SK-N-SH (cell line): ENCODE results near the gene TXLNA. TPM values are rescaled to one million over a fixed set of nuclear protein-coding genes. Genes with fewer than 3 reads are reported as not detected.

Source experiments
- CTCF ChIA-PET: fragments of 300-600, 350-600 bp; formaldehyde crosslinking; extraction: SDS; loops from one replicate; lab custom pipeline; 2021; lab: Yijun Ruan, JAX
- POLR2A ChIA-PET: fragments of 350-600 bp; sonication (Branson Sonifier 250); formaldehyde crosslinking; extraction: SDS; loops from one replicate; lab custom pipeline; 2020; ENCODE audit warnings: antibody characterized with exemption, inconsistent platforms; lab: Yijun Ruan, JAX
- DNase-seq: peaks from one replicate; pipeline ENCODE4 v3.0.0; 2012
- H2AFZ ChIP-seq: fragments of 200-600 bp; sonication (generic); 2 replicates; pipeline ENCODE4 v1.8.1; 2016; ENCODE audit warnings: antibody characterized with exemption, mild to moderate bottlenecking, low read depth
- H3F3A ChIP-seq: fragments of 200-600 bp; sonication (generic); replicated peaks from 2 replicates; pipeline ENCODE3; 2016; ENCODE audit warnings: antibody characterized with exemption, mild to moderate bottlenecking; ENCODE audit not compliant: insufficient read depth
- H3K27ac ChIP-seq, 2 experiments: fragments of 200-500 bp in 1 of 2; fragments of 200-600 bp in 1 of 2; sonication (Bioruptor generic) in 1 of 2; sonication (generic), shearing (Covaris generic) in 1 of 2; 2 replicates each; pipeline versions ENCODE4 v1.5.1 to v1.6.1; 2014 to 2016; ENCODE audit warnings: low read depth in 2 of 2, inconsistent platforms in 1 of 2, low read length in 1 of 2, mild to moderate bottlenecking in 1 of 2, mixed read lengths in 1 of 2
- H3K27me3 ChIP-seq: fragments of 200-600 bp; sonication (generic), shearing (Covaris generic); 2 replicates; pipeline ENCODE4 v1.6.1; 2016; ENCODE audit warnings: mixed run types; ENCODE audit not compliant: insufficient read depth
- H3K36me3 ChIP-seq, 2 experiments: fragments of 200-500 bp in 1 of 2; fragments of 200-600 bp in 1 of 2; sonication (Bioruptor generic) in 1 of 2; sonication (generic) in 1 of 2; replicated peaks in 1 of 2; 2 replicates each; pipeline versions ENCODE3 to v1.5.1; 2014 to 2016; ENCODE audit warnings: low read length in 1 of 2, mild to moderate bottlenecking in 1 of 2; ENCODE audit not compliant: insufficient read depth in 2 of 2, control insufficient read depth in 1 of 2
- H3K4me1 ChIP-seq, 2 experiments: fragments of 200-500 bp in 1 of 2; fragments of 200-600 bp in 1 of 2; sonication (Bioruptor generic) in 1 of 2; sonication (generic), shearing (Covaris generic) in 1 of 2; 2 replicates each; pipeline versions ENCODE4 v1.5.1 to v1.6.1; 2014 to 2016; ENCODE audit warnings: low read depth in 1 of 2, low read length in 1 of 2, mixed run types in 1 of 2; ENCODE audit not compliant: insufficient read depth in 2 of 2, control insufficient read depth in 1 of 2
- H3K4me2 ChIP-seq: fragments of 200-600 bp; sonication (generic), shearing (Covaris generic); 2 replicates; pipeline ENCODE4 v1.6.1; 2017; ENCODE audit warnings: mixed run types
- H3K4me3 ChIP-seq, 2 experiments: fragments of 200-500 bp in 1 of 2; fragments of 200-600 bp in 1 of 2; sonication (Bioruptor generic) in 1 of 2; sonication (generic), shearing (Covaris generic) in 1 of 2; 2 replicates each; pipeline versions ENCODE4 v1.5.1 to v1.8.1; 2014 to 2016; ENCODE audit warnings: low read depth in 2 of 2, inconsistent platforms in 1 of 2, low read length in 1 of 2, mild to moderate bottlenecking in 1 of 2, mixed read lengths in 1 of 2, moderate library complexity in 1 of 2
- H3K79me2 ChIP-seq: fragments of 200-600 bp; sonication (generic); 2 replicates; pipeline ENCODE4 v1.8.1; 2017; ENCODE audit warnings: mild to moderate bottlenecking; ENCODE audit not compliant: insufficient read depth
- H3K9ac ChIP-seq: fragments of 200-600 bp; sonication (generic); 2 replicates; pipeline ENCODE4 v1.6.1; 2017; ENCODE audit warnings: mixed run types
- H3K9me2 ChIP-seq: fragments of 200-600 bp; sonication (generic); 2 replicates; pipeline ENCODE4 v1.6.1; 2017; ENCODE audit warnings: mixed run types
- H3K9me3 ChIP-seq: fragments of 200-600 bp; sonication (generic); 2 replicates; pipeline ENCODE4 v1.6.1; 2017; ENCODE audit warnings: mixed run types, mild to moderate bottlenecking, moderate library complexity
- H4K20me1 ChIP-seq: fragments of 200-600 bp; sonication (generic); 2 replicates; pipeline ENCODE4 v1.6.1; 2017; ENCODE audit warnings: mild to moderate bottlenecking, mixed run types; ENCODE audit not compliant: insufficient read depth
- EZH2phosphoT487 ChIP-seq: fragments of 200-600 bp; sonication (generic); IDR thresholded peaks from 2 replicates; pipeline ENCODE4 v1.6.1; 2017; ENCODE audit warnings: low read depth, mixed run types, mild to moderate bottlenecking, antibody characterized with exemption, moderate library complexity, borderline replicate concordance
- FOSL2 ChIP-seq: IDR thresholded peaks from 2 replicates; pipeline ENCODE4 v1.4.0; 2012; ENCODE audit warnings: low read depth, mild to moderate bottlenecking, moderate library complexity, borderline replicate concordance
- JUND ChIP-seq: IDR thresholded peaks from 2 replicates; pipeline ENCODE4 v1.4.0; 2012
- RAD21 ChIP-seq: IDR thresholded peaks from 2 replicates; pipeline ENCODE4 v1.6.1; 2012; ENCODE audit warnings: mild to moderate bottlenecking, low read length
- SIN3A ChIP-seq: IDR thresholded peaks from 2 replicates; pipeline ENCODE4 v1.6.1; 2012; ENCODE audit warnings: low read depth, mild to moderate bottlenecking, low read length, moderate library complexity, borderline replicate concordance
- WGBS: methylation state at CpG from one replicate; pipeline ENCODE4 v1.1.6; 2017; ENCODE audit warnings: low lambda C conversion rate; 5-methylcytosine and 5-hydroxymethylcytosine counted together
- polyA plus RNA-seq, 3 experiments: library from polyadenylated mRNA; depleted of rRNA; stranded (reverse); fragments of >200 nt; gene quantifications; 2 replicates each; pipeline ENCODE4 v1.2.3, GENCODE V29; 2012
- TF ChIP-seq, protein P1 (sequence below): IDR thresholded peaks from 2 replicates; pipeline ENCODE4 v1.4.0; 2012; ENCODE audit warnings: low read depth, borderline replicate concordance
- TF ChIP-seq, protein P2 (sequence below): IDR thresholded peaks from 2 replicates; pipeline ENCODE4 v1.6.1; 2012; ENCODE audit warnings: mild to moderate bottlenecking, low read depth, low read length, moderate library complexity

TXLNA gene
- polyA plus RNA-seq, 1 of the 3 experiments (the other 2 are of a cell fraction): 26.4 TPM

DNA sequence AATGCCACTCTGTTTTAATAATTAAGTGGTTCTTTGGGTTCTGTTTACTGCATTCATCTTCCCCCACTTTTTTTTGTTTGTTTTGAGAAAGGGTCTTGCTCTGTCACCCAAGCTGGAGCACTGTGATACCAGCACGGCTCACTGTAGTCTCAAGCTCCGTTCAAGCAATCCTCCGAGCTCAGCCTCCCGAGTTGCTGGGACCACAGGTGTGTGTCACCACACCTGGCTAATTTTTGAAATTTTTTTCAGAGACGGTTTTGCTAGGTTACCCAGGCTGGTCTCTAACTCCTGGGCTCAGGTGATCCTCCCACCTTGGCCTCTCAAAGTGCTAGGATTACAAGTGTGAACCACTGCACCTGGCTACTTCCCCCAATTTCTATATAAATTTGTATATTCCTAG, 42.4 kb upstream of the TXLNA start:
- peaks cover 43% of the 10 kb centered on the region for H4K20me1 ChIP-seq
- H3K4me2 ChIP-seq: no peak overlapping the region
- no peaks in the 10 kb centered on the region for H3K27me3 ChIP-seq
- peaks cover 13% of the 10 kb centered on the region for H3F3A ChIP-seq
- peaks cover 0 to 9% of the 10 kb centered on the region in 2 experiments for H3K36me3 ChIP-seq
- 98% methylated on average over 5 of the region's 5 CpGs for WGBS
- peaks cover 0 to 11% of the 10 kb centered on the region in 2 experiments; a peak in 1 of 4 replicates for H3K4me1 ChIP-seq
- no peaks in the 10 kb centered on the region for H3K9me3 ChIP-seq
- no peak overlapping the region for H3K4me3 ChIP-seq
- peaks cover 95% of the 10 kb centered on the region for H3K79me2 ChIP-seq
- ChIA-PET CTCF (interaction anchor here (0.6 kb wide), 1 partner anchor 9 kb away, joined by 4 read pairs; no protein-coding TSS in a partner anchor), POLR2A (no interaction called here)
- no peaks in the 10 kb centered on the region for H3K9me2 ChIP-seq
- H3K9ac ChIP-seq: no peak overlapping the region
- DNase-seq: no peak
- no peak overlapping the region for H2AFZ ChIP-seq
- TF ChIP-seq, protein P1, sequence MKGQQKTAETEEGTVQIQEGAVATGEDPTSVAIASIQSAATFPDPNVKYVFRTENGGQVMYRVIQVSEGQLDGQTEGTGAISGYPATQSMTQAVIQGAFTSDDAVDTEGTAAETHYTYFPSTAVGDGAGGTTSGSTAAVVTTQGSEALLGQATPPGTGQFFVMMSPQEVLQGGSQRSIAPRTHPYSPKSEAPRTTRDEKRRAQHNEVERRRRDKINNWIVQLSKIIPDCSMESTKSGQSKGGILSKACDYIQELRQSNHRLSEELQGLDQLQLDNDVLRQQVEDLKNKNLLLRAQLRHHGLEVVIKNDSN: no peak
- TF ChIP-seq EZH2phosphoT487 (no peak), RAD21 (no peak)
- no peak overlapping the region for H3K27ac ChIP-seq

DNA sequence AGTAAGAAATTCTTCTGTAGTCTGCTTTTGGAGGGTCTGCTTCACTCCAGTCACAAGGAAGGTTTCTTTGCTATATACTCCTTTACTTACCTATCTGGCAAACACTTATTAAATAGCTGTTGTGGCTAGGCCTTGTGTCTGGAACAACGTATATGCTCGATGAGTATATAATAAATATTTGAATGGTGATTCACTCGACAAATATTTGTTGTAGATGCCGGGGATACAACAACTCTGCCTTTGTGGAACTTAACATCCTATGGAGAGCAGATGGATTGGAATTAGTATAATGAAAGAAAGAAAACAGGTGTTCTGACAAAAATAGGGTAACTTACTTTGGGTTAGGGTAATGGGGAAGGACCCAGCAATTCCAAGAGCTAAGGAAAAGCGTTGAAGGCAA, 40.5 kb upstream of the TXLNA start:
- Histone ChIP-seq H3K4me1 (peaks cover 0 to 11% of the 10 kb centered on the region in 2 experiments; a peak in 1 of 4 replicates), H3F3A (peaks cover 13% of the 10 kb centered on the region), H3K9me2 (no peaks in the 10 kb centered on the region), H2AFZ (no peak overlapping the region), H3K4me2 (peak overlapping the region; percentile 5; the same call in 1 of the 2 replicates), H4K20me1 (peaks cover 53% of the 10 kb centered on the region), H3K4me3 (no peak overlapping the region), H3K9me3 (no peaks in the 10 kb centered on the region), H3K27ac (peak overlapping the region in 1 of 2 experiments; percentile 59; a peak in 2 of 4 replicates), H3K36me3 (peaks cover 0 to 9% of the 10 kb centered on the region in 2 experiments), H3K27me3 (no peaks in the 10 kb centered on the region), H3K9ac (no peak overlapping the region), H3K79me2 (peaks cover 93% of the 10 kb centered on the region)
- ChIA-PET POLR2A (no interaction called here), CTCF (no interaction called here)
- TF ChIP-seq, protein P2, sequence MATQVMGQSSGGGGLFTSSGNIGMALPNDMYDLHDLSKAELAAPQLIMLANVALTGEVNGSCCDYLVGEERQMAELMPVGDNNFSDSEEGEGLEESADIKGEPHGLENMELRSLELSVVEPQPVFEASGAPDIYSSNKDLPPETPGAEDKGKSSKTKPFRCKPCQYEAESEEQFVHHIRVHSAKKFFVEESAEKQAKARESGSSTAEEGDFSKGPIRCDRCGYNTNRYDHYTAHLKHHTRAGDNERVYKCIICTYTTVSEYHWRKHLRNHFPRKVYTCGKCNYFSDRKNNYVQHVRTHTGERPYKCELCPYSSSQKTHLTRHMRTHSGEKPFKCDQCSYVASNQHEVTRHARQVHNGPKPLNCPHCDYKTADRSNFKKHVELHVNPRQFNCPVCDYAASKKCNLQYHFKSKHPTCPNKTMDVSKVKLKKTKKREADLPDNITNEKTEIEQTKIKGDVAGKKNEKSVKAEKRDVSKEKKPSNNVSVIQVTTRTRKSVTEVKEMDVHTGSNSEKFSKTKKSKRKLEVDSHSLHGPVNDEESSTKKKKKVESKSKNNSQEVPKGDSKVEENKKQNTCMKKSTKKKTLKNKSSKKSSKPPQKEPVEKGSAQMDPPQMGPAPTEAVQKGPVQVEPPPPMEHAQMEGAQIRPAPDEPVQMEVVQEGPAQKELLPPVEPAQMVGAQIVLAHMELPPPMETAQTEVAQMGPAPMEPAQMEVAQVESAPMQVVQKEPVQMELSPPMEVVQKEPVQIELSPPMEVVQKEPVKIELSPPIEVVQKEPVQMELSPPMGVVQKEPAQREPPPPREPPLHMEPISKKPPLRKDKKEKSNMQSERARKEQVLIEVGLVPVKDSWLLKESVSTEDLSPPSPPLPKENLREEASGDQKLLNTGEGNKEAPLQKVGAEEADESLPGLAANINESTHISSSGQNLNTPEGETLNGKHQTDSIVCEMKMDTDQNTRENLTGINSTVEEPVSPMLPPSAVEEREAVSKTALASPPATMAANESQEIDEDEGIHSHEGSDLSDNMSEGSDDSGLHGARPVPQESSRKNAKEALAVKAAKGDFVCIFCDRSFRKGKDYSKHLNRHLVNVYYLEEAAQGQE: no peak
- TF ChIP-seq SIN3A (no peak), FOSL2 (peak; percentile 53; the same call in 1 of the 2 replicates), JUND (peak; percentile 42)
- 46% methylated on average over 5 of the region's 5 CpGs for WGBS
- DNase-seq: no peak
